HCT116 (cell line): ENCODE results near the gene AQP6. TPM values are rescaled to one million over a fixed set of nuclear protein-coding genes. Genes with fewer than 3 reads are reported as not detected.

Source experiments
- ATAC-seq: fragments of 200-7000 bp; cut with Tn5 transposase; 2 replicates; pipeline ENCODE4 v1.9.1; 2020; ENCODE audit warnings: mild to moderate bottlenecking, moderate library complexity
- BruUV-seq: library from RNA; stranded (reverse); fragments of 400-500 nt; replicated peaks from 2 replicates; lab custom pipeline; 2021; lab: Mats Ljungman, UMichigan
- CTCF ChIA-PET: fragments of 300-600 bp; sonication (Branson Sonifier 250); formaldehyde crosslinking; loops from one replicate; lab custom pipeline; 2021; ENCODE audit warnings: antibody characterized with exemption; lab: Charles Lee
- POLR2A ChIA-PET: fragments of 300-600, 350-600 bp; sonication (Branson Sonifier 250); formaldehyde crosslinking; loops from one replicate; lab custom pipeline; 2021; ENCODE audit warnings: antibody characterized with exemption; lab: Charles Lee
- RAD21 ChIA-PET, 2 experiments: fragments of 300-600 bp; sonication (Branson Sonifier 250); formaldehyde crosslinking; loops; one replicate each; lab custom pipeline; 2023; ENCODE audit warnings: low total read pairs in 2 of 2; ENCODE audit not compliant: uncharacterized antibody in 2 of 2, unreplicated experiment in 2 of 2, low non-redundant PET in 1 of 2; lab: Charles Lee
- DNase-seq: peaks from one replicate; pipeline ENCODE4 v3.0.0-alpha.2; 2010; ENCODE audit warnings: low read depth, low spot score
- H2AFZ ChIP-seq: fragments of 200-600 bp; shearing (Covaris generic), sonication (generic); 2 replicates; pipeline ENCODE4 v1.6.1; 2017; ENCODE audit warnings: low read depth, mixed run types, mixed read lengths, antibody characterized with exemption, low read length; ENCODE audit not compliant: poor library complexity, severe bottlenecking
- H3K27ac ChIP-seq: 2 replicates; pipeline ENCODE4 v1.5.1; 2012; ENCODE audit warnings: low read depth, low read length
- H3K27me3 ChIP-seq: fragments of 200-600 bp; sonication (generic); 2 replicates; pipeline ENCODE4 v1.6.1; 2016; ENCODE audit warnings: mixed run types, low read length, mixed read lengths; ENCODE audit not compliant: insufficient read depth
- H3K36me3 ChIP-seq, 2 experiments: fragments of 200-500 bp in 1 of 2; fragments of 200-600 bp in 1 of 2; sonication (Bioruptor generic) in 1 of 2; sonication (generic) in 1 of 2; 2 replicates each; pipeline versions ENCODE4 v1.5.1 to v1.6.1; 2014 to 2016; ENCODE audit warnings: low read length in 2 of 2, inconsistent platforms in 1 of 2, mixed read lengths in 1 of 2, mixed run types in 1 of 2; ENCODE audit not compliant: insufficient read depth in 2 of 2, control insufficient read depth in 1 of 2
- H3K4me1 ChIP-seq, 2 experiments: fragments of 200-600 bp in 1 of 2; sonication (generic) in 1 of 2; 2 replicates each; pipeline versions ENCODE4 v1.5.1 to v1.6.1; 2012 to 2017; ENCODE audit warnings: low read length in 2 of 2, inconsistent platforms in 1 of 2, mild to moderate bottlenecking in 1 of 2, mixed read lengths in 1 of 2, mixed run types in 1 of 2, moderate library complexity in 1 of 2; ENCODE audit not compliant: insufficient read depth in 2 of 2, control insufficient read depth in 1 of 2
- H3K4me2 ChIP-seq: fragments of 200-600 bp; sonication (generic); 2 replicates; pipeline ENCODE4 v1.6.1; 2017; ENCODE audit warnings: mixed run types, low read length, mixed read lengths
- H3K4me3 ChIP-seq, 2 experiments: fragments of 200-600 bp in 1 of 2; sonication (generic) in 1 of 2; replicated peaks in 1 of 2; 2 replicates each; pipeline ENCODE4 v1.5.1; 2011 to 2016; ENCODE audit warnings: low read length in 2 of 2, control low read depth in 1 of 2, low read depth in 1 of 2, mild to moderate bottlenecking in 1 of 2, mixed read lengths in 1 of 2, mixed run types in 1 of 2
- H3K79me2 ChIP-seq: fragments of 200-600 bp; sonication (generic); 2 replicates; pipeline ENCODE4 v1.6.1; 2017; ENCODE audit warnings: mild to moderate bottlenecking, mixed run types, low read length, moderate library complexity, mixed read lengths; ENCODE audit not compliant: insufficient read depth
- H3K9ac ChIP-seq: fragments of 200-600 bp; sonication (generic); 2 replicates; pipeline ENCODE4 v1.6.1; 2016; ENCODE audit warnings: low read length, mixed read lengths
- H3K9me2 ChIP-seq: fragments of 200-600 bp; sonication (generic), shearing (Covaris generic); 2 replicates; pipeline ENCODE4 v1.6.1; 2017; ENCODE audit warnings: mixed run types, mild to moderate bottlenecking, moderate library complexity; ENCODE audit not compliant: insufficient read depth
- H3K9me3 ChIP-seq, 2 experiments: fragments of 200-500 bp in 1 of 2; fragments of 200-600 bp in 1 of 2; sonication (Bioruptor generic) in 1 of 2; sonication (generic) in 1 of 2; 2 replicates each; pipeline ENCODE4 v1.6.1; 2014 to 2017; ENCODE audit warnings: low read length in 2 of 2, mixed read lengths in 2 of 2, inconsistent platforms in 1 of 2, low read depth in 1 of 2, mild to moderate bottlenecking in 1 of 2, mixed run types in 1 of 2, moderate library complexity in 1 of 2; ENCODE audit not compliant: control insufficient read depth in 1 of 2, insufficient read depth in 1 of 2
- H4K20me1 ChIP-seq: fragments of 200-600 bp; sonication (generic), shearing (Covaris generic); 2 replicates; pipeline ENCODE4 v1.6.1; 2017; ENCODE audit warnings: mixed run types, mild to moderate bottlenecking, moderate library complexity; ENCODE audit not compliant: insufficient read depth
- CBX3 ChIP-seq: IDR thresholded peaks from 2 replicates; pipeline ENCODE4 v1.6.1; 2012; ENCODE audit warnings: low read depth
- CEBPB ChIP-seq: IDR thresholded peaks from 2 replicates; pipeline ENCODE4 v1.6.1; 2012; ENCODE audit warnings: low read depth
- EGR1 ChIP-seq: IDR thresholded peaks from 2 replicates; pipeline ENCODE4 v1.6.1; 2012; ENCODE audit warnings: low read depth
- ELF1 ChIP-seq: IDR thresholded peaks from 2 replicates; pipeline ENCODE4 v1.6.1; 2012; ENCODE audit warnings: low read depth, borderline replicate concordance
- EZH2 ChIP-seq: fragments of 200-600 bp; sonication (generic); IDR thresholded peaks from 2 replicates; pipeline ENCODE4 v1.6.1; 2017; ENCODE audit warnings: antibody characterized with exemption, mixed run types
- EZH2phosphoT487 ChIP-seq: fragments of 200-600 bp; IDR thresholded peaks from 2 replicates; pipeline ENCODE4 v1.6.1; 2018; ENCODE audit warnings: antibody characterized with exemption, borderline replicate concordance
- FOSL1 ChIP-seq: IDR thresholded peaks from 2 replicates; pipeline ENCODE4 v1.6.1; 2012; ENCODE audit warnings: low read depth
- JUND ChIP-seq: IDR thresholded peaks from 2 replicates; pipeline ENCODE4 v1.6.1; 2012
- POLR2A ChIP-seq: IDR thresholded peaks from 2 replicates; pipeline ENCODE4 v1.7.0; 2011; ENCODE audit warnings: borderline replicate concordance; ENCODE audit not compliant: insufficient read depth, insufficient read length; ENCODE audit errors: extremely low read depth
- RAD21 ChIP-seq: IDR thresholded peaks from 2 replicates; pipeline ENCODE4 v1.6.1; 2012; ENCODE audit warnings: low read depth, mild to moderate bottlenecking
- SIN3A ChIP-seq: IDR thresholded peaks from 2 replicates; pipeline ENCODE4 v1.6.1; 2012; ENCODE audit warnings: low read depth
- SP1 ChIP-seq: IDR thresholded peaks from 2 replicates; pipeline ENCODE4 v1.6.1; 2012; ENCODE audit warnings: low read depth
- SRF ChIP-seq: IDR thresholded peaks from 2 replicates; pipeline ENCODE4 v1.6.1; 2012; ENCODE audit warnings: low read depth
- YY1 ChIP-seq: IDR thresholded peaks from 2 replicates; pipeline ENCODE4 v1.6.1; 2011; ENCODE audit warnings: low read length, low read depth, moderate library complexity, mild to moderate bottlenecking; ENCODE audit not compliant: insufficient replicate concordance; ENCODE audit errors: extremely low read depth
- ZFX ChIP-seq: fragments of 450-650 bp; IDR thresholded peaks from 2 replicates; pipeline ENCODE4 v1.6.1; 2017
- ZNF274 ChIP-seq: fragments of 200-500 bp; sonication (Bioruptor generic); IDR thresholded peaks from 2 replicates; pipeline ENCODE4 v1.6.1; 2014; ENCODE audit warnings: mild to moderate bottlenecking, low read depth, low read length, inconsistent platforms
- intact Hi-C: fragments of 100-400 bp; cut with micrococcal nuclease; formaldehyde crosslinking; loops from 2 replicates; pipeline ENCODE4 v1.10.0; 2022
- total RNA-seq: library from RNA; stranded (reverse); gene quantifications from one replicate; pipeline ENCODE4 v1.2.1, GENCODE V29; 2021; ENCODE audit not compliant: unreplicated experiment
- TF ChIP-seq, protein P1 (sequence below): IDR thresholded peaks from 2 replicates; pipeline ENCODE4 v1.6.1; 2012; ENCODE audit warnings: low read depth
- TF ChIP-seq, protein P2 (sequence below): IDR thresholded peaks from 2 replicates; pipeline ENCODE4 v1.6.1; 2011; ENCODE audit warnings: mild to moderate bottlenecking, low read length, moderate library complexity; ENCODE audit not compliant: insufficient replicate concordance; ENCODE audit errors: extremely low read depth
- TF ChIP-seq, protein P3 (sequence below): IDR thresholded peaks from 2 replicates; pipeline ENCODE4 v1.6.1; 2012
- TF ChIP-seq, protein P4 (sequence below), 3 experiments: fragments of 200-600 bp in 1 of 3; sonication (generic) in 1 of 3; IDR thresholded peaks in 2 of 3; conservative IDR thresholded peaks in 1 of 3; 2 replicates each; pipeline ENCODE4 v1.5.1; 2012 to 2017; ENCODE audit warnings: low read depth in 2 of 3, low read length in 2 of 3, antibody characterized with exemption in 1 of 3, borderline replicate concordance in 1 of 3, control low read depth in 1 of 3, mild to moderate bottlenecking in 1 of 3, mixed read lengths in 1 of 3, mixed run types in 1 of 3, moderate library complexity in 1 of 3; ENCODE audit not compliant: insufficient read depth in 1 of 3

The AQP6 gene
- total RNA-seq, 1 experiment from 2014 or later, result not detected

DNA sequence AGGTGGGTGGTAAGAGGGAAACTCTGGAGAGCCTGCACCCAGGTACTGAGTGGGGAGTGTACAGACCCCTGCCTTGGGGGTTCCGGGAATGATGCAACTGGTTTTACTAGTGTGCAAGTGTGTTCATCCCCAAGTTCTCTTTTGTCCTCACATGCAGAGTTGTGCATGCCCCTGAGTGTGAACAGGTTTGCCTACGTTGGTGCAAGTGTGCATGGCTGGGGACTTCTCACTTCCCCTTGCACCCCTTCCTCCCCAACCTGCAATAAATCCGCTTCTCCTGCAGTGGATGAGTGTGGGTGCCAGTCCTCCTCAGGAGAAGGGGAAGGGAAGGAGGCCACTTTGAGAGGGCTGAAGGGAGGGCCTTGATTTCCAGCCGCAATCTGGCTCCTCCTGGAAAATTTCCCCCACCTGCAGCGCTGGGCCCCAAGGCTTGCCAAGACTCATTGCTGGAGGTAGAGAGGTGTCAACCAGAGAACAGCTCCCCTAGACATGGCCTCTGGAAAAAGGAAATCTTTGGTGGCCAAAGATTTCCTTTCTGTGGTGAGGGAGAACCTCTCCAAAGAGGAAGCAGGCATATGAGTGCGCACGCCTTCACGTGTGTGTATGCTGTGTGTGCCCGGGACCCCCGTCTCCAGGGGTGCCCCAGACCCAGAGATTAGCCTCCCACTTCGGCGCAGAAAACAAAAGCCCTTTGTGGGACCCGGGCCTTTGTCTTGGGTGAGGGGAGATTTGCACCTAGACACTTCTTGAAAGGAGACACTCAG is 16.7 kb upstream of the AQP6 start:
- Histone ChIP-seq H3K27ac (no peak overlapping the region), H3K9ac (no peak overlapping the region), H3K4me3 (no peak overlapping the region), H2AFZ (no peak overlapping the region), H3K36me3 (no peaks in the 10 kb centered on the region), H4K20me1 (no peaks in the 10 kb centered on the region), H3K79me2 (no peaks in the 10 kb centered on the region), H3K4me2 (no peak overlapping the region), H3K4me1 (peaks cover 20 to 21% of the 10 kb centered on the region in 2 experiments), H3K27me3 (no peaks in the 10 kb centered on the region), H3K9me2 (no peaks in the 10 kb centered on the region), H3K9me3 (no peaks in the 10 kb centered on the region)
- DNase-seq (no peak), ATAC-seq (no peak)
- CTCF ChIA-PET, result interaction anchor here (1.0 to 3.0 kb wide), 2 partner anchors 11 kb away, joined by 4 to 13 read pairs; no protein-coding TSS in a partner anchor
- POLR2A ChIA-PET, result no interaction called here
- intact Hi-C loops, result no loop called here
- no TSS peak for BruUV-seq
- TF ChIP-seq, protein P1, sequence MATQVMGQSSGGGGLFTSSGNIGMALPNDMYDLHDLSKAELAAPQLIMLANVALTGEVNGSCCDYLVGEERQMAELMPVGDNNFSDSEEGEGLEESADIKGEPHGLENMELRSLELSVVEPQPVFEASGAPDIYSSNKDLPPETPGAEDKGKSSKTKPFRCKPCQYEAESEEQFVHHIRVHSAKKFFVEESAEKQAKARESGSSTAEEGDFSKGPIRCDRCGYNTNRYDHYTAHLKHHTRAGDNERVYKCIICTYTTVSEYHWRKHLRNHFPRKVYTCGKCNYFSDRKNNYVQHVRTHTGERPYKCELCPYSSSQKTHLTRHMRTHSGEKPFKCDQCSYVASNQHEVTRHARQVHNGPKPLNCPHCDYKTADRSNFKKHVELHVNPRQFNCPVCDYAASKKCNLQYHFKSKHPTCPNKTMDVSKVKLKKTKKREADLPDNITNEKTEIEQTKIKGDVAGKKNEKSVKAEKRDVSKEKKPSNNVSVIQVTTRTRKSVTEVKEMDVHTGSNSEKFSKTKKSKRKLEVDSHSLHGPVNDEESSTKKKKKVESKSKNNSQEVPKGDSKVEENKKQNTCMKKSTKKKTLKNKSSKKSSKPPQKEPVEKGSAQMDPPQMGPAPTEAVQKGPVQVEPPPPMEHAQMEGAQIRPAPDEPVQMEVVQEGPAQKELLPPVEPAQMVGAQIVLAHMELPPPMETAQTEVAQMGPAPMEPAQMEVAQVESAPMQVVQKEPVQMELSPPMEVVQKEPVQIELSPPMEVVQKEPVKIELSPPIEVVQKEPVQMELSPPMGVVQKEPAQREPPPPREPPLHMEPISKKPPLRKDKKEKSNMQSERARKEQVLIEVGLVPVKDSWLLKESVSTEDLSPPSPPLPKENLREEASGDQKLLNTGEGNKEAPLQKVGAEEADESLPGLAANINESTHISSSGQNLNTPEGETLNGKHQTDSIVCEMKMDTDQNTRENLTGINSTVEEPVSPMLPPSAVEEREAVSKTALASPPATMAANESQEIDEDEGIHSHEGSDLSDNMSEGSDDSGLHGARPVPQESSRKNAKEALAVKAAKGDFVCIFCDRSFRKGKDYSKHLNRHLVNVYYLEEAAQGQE, result no peak
- TF ChIP-seq SIN3A (no peak), RAD21 (no peak), FOSL1 (no peak), EGR1 (no peak), SP1 (no peak), YY1 (no peak), CEBPB (no peak), EZH2phosphoT487 (no peak), JUND (no peak), ZNF274 (no peak), ELF1 (no peak), SRF (no peak), ZFX (no peak), CBX3 (no peak), POLR2A (no peak), EZH2 (no peak)
- TF ChIP-seq, protein P2, sequence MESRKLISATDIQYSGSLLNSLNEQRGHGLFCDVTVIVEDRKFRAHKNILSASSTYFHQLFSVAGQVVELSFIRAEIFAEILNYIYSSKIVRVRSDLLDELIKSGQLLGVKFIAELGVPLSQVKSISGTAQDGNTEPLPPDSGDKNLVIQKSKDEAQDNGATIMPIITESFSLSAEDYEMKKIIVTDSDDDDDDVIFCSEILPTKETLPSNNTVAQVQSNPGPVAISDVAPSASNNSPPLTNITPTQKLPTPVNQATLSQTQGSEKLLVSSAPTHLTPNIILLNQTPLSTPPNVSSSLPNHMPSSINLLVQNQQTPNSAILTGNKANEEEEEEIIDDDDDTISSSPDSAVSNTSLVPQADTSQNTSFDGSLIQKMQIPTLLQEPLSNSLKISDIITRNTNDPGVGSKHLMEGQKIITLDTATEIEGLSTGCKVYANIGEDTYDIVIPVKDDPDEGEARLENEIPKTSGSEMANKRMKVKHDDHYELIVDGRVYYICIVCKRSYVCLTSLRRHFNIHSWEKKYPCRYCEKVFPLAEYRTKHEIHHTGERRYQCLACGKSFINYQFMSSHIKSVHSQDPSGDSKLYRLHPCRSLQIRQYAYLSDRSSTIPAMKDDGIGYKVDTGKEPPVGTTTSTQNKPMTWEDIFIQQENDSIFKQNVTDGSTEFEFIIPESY, result no peak
- TF ChIP-seq, protein P3, sequence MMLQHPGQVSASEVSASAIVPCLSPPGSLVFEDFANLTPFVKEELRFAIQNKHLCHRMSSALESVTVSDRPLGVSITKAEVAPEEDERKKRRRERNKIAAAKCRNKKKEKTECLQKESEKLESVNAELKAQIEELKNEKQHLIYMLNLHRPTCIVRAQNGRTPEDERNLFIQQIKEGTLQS, result no peak
- TF ChIP-seq, protein P4, sequence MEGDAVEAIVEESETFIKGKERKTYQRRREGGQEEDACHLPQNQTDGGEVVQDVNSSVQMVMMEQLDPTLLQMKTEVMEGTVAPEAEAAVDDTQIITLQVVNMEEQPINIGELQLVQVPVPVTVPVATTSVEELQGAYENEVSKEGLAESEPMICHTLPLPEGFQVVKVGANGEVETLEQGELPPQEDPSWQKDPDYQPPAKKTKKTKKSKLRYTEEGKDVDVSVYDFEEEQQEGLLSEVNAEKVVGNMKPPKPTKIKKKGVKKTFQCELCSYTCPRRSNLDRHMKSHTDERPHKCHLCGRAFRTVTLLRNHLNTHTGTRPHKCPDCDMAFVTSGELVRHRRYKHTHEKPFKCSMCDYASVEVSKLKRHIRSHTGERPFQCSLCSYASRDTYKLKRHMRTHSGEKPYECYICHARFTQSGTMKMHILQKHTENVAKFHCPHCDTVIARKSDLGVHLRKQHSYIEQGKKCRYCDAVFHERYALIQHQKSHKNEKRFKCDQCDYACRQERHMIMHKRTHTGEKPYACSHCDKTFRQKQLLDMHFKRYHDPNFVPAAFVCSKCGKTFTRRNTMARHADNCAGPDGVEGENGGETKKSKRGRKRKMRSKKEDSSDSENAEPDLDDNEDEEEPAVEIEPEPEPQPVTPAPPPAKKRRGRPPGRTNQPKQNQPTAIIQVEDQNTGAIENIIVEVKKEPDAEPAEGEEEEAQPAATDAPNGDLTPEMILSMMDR (IDR thresholded peaks at IDR 0.05 in 2 of 3, conservative IDR thresholded peaks at IDR 0.05 in 1 of 3; ENCODE audit: borderline replicate concordance in 1 of 3, insufficient read depth in 1 of 3, low read depth in 2 of 3, low read length in 2 of 3), result no peak
- RAD21 ChIA-PET, result no interaction called here
